Kidney glomerular epithelial cell (primary cell): ENCODE data around the gene NUTM2F.
"Not testable (repeated sequence)": the region's sequence is repeated elsewhere in the genome, so short reads cannot be mapped to it uniquely, and the experiment has no call there.

Experiments used
- DNase-seq: peaks from one replicate; lab custom pipeline; 2025; lab: John Stamatoyannopoulos, UW

Gene NUTM2F

DNA sequence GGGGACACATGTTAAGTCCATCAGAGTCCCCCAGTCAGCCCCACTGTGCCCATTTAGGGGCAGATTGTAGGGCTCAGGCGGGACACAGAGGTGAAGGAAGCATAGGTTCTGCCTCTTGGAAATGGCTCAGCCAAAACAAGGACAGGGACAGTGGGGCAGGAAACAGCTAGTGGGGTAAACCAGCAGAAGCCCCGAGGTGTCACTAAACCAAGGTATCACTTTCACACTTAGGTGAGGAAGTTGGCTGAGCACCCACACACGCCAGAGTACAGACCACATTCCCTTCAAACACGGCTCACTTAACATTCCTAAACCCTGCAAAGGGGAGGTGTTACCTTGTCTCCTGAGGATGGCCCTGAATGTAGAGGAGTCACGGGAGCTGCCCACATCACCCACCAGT lies 12.2 kb downstream of the NUTM2F start:
- not testable (repeated sequence) for DNase-seq

DNA sequence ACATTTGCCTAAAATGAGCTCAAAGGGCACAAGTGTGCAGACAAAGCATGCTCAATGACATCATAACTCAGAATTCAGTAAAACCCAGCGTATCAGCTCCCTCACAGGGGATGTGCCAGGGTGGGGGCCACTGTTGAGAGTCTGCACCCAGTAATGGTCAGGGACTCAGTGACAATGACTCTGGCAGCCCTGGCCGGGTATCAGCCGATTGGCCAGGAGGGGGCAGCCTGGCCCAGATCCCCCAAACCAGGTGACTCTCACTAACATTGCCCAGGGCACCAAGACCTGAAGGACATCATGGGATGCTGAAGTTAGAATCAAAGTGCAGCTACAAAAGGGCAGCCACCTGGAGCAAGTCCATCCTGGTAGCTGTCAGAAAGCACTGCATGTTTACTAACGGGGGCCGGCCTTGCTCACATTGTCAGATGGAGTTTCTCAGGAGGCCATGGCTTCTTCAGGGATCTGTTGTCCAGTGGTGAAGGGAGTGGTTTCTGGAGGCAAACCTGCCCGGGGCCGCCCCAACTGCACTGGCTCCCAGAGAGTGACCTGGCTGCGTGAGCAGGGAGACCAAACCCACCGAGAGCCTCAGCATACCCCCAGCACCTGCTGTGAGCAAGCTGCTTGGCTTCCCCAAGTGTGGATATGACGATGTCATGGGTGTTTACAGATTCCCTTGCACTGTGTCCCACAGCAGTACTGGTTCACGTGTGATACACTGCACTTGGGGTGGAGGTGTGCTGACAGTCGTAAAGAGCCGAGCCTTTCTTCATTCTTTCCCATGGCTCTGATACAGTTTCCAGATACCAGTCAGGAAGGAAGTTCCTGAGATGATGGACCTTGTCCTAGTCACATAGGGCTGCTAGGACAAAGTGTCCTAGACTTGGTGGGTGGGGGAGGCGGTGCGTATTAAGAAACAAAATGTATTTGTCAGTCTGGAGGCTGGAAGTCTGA lies 13.1 kb downstream of the NUTM2F start:
- DNase-seq = not testable (repeated sequence)

DNA sequence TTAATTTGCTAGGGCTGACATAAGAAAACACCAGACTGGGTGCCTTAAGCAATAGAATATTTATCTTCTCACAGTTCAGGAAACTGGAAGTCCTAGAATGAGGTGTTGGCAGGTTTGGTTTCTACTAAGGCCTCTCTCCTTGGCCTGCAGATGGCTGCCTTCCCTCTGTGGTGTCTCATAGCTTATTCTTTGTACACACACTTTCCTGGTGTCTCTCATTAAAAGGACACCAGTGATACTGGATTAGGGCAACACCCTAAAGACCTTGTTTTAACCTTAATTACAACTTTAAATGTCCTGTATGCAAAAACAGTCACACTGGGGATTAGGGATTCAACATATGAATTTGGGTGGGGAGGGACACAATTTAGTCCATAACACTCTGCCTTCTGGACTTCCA lies 25.1 kb downstream of the NUTM2F start:
- no peak for DNase-seq

DNA sequence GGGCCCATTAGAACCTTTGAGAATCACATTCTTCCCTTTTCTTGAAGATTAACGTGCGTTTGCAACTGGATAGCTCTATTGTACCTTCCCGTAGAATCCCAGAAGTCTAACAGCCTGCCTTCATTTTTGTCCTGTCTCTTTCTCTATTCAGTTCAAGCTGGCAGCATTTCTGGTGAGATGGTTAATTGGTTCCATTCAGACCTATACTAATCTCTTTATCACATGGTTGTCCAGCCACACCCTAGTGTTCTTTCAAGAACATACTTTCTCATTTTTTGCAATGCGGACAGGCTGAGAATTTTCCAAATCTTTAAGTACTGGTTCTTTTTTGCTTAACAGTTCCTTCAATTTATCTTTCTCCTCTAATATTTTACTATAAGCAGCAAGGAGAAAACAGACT lies 26.0 kb downstream of the NUTM2F start:
- no peak for DNase-seq

DNA sequence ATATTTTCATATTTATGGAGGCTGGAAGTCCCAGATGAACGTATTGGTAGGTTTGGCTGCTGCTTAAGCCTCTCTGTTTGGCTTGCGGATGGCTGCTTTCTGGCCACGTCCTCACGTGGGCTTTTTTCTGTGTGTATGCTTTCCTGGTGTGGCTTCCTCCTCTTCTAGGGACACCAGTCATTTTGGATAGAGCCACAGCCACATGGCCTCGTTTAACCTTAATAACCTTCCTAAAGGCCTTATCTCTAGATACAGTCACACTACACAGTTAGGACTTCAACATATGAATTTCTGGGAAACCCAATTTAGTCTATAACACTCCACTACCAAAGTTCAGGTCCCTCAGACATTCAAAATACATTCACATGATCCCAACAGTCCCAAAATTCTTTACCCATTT lies 26.9 kb downstream of the NUTM2F start:
- no peak for DNase-seq

DNA sequence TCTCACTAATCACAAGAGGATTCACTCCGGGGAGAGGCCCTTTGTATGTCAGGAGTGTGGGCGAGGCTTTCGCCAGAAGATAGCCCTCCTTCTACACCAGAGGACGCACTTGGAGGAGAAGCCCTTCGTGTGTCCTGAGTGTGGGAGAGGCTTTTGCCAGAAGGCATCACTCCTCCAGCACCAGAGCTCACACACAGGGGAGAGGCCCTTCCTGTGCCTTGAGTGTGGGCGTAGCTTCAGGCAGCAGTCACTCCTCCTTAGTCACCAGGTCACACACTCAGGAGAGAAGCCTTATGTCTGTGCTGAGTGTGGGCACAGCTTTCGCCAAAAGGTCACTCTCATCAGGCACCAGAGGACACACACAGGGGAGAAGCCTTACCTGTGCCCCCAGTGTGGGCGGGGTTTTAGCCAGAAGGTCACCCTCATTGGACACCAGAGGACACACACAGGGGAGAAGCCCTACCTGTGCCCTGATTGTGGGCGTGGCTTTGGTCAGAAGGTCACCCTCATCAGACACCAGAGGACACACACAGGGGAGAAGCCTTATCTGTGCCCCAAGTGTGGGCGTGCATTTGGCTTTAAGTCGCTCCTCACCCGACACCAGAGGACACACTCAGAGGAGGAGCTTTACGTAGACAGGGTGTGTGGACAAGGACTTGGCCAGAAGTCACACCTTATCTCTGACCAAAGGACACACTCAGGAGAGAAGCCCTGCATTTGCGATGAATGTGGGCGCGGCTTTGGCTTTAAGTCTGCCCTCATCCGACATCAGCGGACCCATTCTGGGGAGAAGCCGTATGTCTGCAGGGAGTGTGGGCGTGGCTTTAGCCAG lies 27.8 kb downstream of the NUTM2F start:
- no peak for DNase-seq

DNA sequence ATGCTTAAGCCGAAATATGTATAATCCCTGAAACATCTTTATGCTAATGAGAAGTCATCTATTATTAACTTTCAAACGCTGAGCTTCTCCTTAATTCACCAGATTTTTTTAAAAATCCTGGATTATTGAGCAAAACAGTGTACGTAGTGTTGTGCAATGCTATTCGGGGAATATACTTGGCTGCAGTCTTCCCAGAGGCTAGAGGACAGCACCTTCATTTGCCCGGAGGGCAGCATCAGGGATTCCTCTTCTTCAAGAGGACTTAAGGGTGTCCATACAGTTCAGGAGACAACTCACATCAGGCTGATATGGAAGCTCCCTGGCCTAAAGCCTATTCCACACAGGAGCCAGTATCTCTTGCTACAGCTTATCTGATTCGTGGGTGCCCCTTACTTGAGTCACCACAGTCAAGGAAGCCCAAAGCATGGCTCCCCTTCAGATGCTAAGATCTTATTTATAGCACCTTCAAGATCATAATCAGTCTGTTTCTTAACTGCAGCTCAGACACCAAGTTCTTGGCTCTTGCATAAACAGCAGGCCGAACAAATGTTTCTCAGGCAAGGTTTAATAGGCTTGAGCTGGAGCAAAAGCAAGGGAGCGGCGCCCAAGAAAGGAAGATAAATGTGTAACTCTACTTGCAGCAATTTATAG lies 29.4 kb downstream of the NUTM2F start:
- DNase-seq = no peak

DNA sequence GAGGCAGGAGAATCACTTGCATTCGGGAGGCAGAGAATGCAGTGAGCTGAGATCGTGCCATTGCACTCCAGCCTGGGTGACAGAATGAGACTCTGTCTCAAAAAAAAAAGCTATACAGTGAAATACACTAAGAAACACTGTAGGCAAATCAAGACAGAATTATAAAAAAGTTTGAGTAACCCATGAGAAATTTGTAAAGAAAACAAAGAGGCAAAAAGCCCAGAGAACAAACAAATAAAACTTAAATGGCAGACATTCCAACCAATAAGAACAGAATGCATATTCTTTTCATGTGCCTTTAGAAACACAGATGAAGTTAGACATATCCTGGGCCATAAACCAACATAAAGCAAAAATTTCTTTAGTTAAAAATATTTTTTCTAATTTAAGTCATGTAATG lies 38.8 kb downstream of the NUTM2F start:
- DNase-seq = no peak

DNA sequence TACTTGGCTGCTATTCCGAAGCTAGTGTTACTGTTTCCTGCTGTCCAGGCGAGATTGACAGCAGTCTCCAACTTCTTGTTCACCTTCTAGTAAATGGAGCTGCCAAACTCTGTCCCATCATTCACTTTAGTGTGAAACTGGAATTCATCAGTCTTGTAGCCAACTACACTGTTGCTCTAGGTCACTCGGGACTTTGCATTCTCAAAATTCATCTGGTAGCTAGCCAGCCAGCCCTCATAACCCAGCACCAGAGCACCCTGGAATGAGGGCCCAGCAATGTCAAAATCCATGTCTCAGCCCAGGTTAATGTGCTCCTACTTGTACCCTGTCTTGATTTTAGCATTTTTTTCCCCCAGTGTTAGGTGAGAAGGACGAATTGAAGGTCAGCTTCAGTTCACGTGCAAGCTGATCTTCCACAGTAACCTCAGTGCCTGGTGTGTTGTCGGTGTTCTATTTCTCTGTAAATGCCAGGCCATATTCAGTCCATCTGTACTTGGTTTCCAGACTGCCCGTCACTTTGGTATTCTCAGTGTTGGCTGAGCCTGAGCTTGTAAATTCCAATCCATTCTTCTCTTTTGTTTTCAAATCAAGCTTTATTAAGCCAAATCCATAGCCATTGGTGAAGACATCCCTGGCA lies 40.4 kb downstream of the NUTM2F start:
- no peak for DNase-seq

DNA sequence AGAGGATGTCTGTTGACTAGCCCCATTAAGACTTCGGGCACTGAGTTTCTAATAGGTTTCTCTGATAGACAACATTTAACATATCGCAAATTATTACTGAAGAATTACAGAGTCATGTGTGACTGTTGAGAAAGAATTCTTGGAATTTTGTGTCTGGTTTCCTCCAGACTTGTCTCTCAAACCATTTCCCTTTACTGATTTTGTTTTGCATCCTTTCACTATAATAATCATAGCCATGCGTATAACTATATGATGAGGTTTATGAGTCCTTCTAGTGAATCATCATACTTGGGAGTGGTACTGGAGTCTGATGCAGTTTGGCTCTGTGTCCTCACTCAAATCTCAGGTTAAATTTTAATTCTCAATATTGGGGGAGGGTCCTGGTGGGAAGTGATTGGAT lies 42.3 kb downstream of the NUTM2F start:
- no peak for DNase-seq

DNA sequence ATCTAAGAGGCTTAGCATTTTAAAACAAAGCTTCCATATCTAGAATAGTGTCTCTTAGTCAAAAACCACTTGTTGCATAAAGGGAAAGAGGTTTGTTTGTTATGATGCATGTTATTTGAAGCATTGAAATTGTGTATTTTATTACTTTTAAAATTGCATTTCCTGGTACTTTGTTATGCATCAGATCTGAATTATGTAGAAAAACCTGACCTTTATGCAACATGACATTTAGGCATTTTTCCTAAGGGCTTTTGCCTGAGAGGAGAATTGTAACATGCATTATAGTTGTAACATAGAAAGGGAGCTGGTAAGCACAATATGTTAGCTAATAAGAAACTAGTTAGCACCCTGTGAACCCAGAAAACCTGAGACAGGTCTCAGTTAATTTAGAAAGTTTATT lies 47.3 kb downstream of the NUTM2F start:
- no peak for DNase-seq

DNA sequence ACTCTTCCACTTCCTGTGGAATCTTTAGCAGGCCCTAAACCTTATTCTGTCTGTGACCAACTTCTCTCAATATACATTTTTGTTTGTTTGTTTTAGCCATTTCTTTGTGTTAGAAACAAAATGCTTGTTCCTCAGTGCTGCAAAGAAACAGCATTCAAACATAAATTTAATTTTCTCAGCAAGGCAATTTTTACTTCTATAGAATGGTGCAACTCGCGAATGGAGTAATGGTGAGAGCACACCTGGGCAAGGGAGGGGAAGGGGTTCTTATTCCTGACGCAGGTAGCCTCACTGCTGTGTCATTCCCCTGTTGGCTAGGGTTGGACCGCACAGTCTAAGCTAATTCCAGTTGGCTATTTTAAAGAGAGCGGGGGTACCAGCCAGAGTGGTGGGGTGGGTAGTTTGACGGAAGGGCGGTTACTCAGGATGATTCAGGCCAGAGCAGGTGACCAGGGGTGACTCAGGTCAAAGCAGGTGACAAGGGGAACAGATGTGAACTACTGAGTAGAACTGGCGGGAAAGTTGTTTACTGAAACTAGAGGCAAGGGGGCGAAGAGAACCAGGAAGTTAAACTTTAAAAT lies 47.9 kb downstream of the NUTM2F start:
- DNase-seq = no peak

DNA sequence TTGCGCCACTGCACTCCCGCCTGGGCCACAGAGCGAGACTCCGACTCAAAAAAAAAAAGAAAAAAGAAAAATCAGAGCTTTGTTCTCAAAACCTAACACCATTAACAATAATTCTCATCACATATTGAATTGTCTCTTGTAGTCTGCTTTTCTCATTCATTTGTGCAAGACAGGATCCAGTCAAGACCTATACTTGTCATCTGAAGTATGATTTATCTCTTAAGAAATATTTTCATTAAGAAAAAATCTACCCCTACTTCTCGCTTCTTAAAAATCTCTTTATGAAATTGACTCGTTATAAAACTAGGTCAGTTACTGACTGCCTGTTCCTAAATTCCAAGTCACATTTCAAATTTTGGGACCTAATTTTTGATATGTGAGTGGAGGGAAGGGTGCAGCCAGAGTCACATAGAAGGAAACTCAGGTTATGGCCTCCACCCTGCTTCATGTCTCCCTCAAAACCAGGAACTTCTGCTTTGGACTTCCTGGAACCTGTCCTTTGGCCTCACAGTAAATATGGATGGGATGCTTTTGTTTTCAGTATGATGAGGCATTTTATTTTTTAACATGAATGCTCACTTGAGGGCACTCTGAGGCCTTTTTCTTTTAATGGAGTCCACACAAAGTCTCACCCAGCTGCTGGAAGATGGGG lies 50.4 kb downstream of the NUTM2F start:
- no peak for DNase-seq

DNA sequence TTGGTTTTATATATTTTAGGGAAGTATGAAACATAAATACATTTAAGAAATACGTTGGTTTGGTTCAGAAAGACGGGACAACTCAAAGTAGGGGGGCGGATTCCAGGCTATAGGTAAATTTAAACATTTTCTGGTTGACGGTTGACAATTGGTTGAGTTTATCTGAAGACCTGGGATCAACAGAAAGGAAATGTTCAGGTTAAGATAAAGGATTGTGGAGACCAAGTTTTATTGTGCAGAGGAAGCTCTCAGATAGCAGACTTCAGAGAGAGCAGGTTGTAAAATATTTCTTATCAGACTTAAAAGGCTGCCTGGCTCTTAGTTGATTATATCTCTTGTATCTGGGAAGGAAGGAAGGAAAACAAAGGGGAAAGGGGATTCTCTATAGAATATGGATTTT lies 51.4 kb downstream of the NUTM2F start:
- not testable (repeated sequence) for DNase-seq

DNA sequence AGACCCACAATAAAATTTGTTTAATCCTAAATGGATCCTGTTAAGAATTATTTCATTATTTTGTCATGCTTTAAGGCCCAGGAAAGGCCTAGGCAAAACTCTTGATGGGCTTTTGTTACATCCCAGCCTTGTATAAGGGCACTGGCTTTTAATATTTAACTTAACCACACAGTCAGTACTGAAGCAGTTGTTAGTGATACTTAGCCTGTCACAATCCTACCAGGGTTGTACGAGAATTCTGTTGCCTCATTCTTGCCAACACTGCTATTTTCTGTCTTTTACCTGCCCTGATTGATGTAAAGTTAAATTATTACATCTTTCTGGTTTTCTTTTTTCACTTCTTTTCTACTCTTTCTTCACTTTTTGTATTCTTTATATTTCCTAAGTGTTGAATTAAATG lies 58.4 kb downstream of the NUTM2F start:
- DNase-seq = no peak

DNA sequence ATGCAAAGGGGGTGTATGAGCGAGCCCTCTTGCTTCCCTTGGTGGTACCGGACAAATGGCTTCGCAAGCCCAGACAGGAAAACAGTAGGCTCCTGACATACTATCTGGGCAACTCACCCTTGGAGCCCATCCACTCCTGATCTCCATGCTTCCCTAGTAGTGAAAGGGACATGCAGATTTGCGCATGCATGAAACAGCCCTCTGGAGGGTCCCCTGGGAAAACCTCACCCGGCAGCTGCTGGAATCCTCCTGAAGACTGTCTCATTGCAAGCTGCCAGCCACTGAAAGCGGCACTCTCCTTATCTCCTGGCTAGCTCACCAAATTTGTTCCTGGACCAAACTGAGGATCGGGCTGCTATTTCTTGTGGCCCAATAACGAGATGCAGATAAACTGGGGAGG lies 59.2 kb downstream of the NUTM2F start:
- DNase-seq = no peak
